H9 (cell line): ENCODE measurements around the gene IARS1. TPM values are rescaled to one million over a fixed set of nuclear protein-coding genes. Genes with fewer than 3 reads are reported as not detected.
A peak's percentile ranks its signal among the peaks of the same experiment; 100 is the strongest.

Experiments
- DNase-seq: peaks from one replicate; pipeline ENCODE4 v3.0.0-alpha.2; 2017
- H2AFZ ChIP-seq: one replicate; pipeline ENCODE4 v1.6.1; 2013; ENCODE audit warnings: mild to moderate bottlenecking, low read length, control low read depth, moderate library complexity
- H2AK5ac ChIP-seq: 2 replicates; pipeline ENCODE4 v1.6.1; 2013; ENCODE audit warnings: low read length, control low read depth, mixed read lengths; ENCODE audit not compliant: insufficient read length
- H2BK120ac ChIP-seq: one replicate; pipeline ENCODE4 v1.6.1; 2013; ENCODE audit warnings: low read depth, mild to moderate bottlenecking, low read length, control low read depth, inconsistent platforms; ENCODE audit not compliant: poor library complexity, severe bottlenecking
- H2BK12ac ChIP-seq: 2 replicates; pipeline ENCODE4 v1.6.1; 2013; ENCODE audit warnings: low read length, control low read depth, mixed read lengths, low read depth; ENCODE audit not compliant: insufficient read length
- H2BK15ac ChIP-seq: 2 replicates; pipeline ENCODE4 v1.6.1; 2013; ENCODE audit warnings: low read depth, low read length, control low read depth
- H2BK20ac ChIP-seq: one replicate; pipeline ENCODE4 v1.6.1; 2013; ENCODE audit warnings: low read depth, mild to moderate bottlenecking, low read length, control low read depth, inconsistent platforms; ENCODE audit not compliant: poor library complexity, severe bottlenecking
- H2BK5ac ChIP-seq: 2 replicates; pipeline ENCODE4 v1.6.1; 2013; ENCODE audit warnings: low read length, control low read depth, mixed read lengths; ENCODE audit not compliant: insufficient read length
- H3K14ac ChIP-seq: 2 replicates; pipeline ENCODE4 v1.6.1; 2013; ENCODE audit warnings: low read length, control low read depth; ENCODE audit not compliant: insufficient read depth
- H3K18ac ChIP-seq: 2 replicates; pipeline ENCODE4 v1.6.1; 2013; ENCODE audit warnings: low read depth, mild to moderate bottlenecking, mixed read lengths, low read length, control low read depth; ENCODE audit not compliant: insufficient read length
- H3K23ac ChIP-seq: 2 replicates; pipeline ENCODE4 v1.6.1; 2013; ENCODE audit warnings: low read length, control low read depth, mixed read lengths, low read depth; ENCODE audit not compliant: insufficient read length
- H3K23me2 ChIP-seq: 2 replicates; pipeline ENCODE4 v1.6.1; 2013; ENCODE audit warnings: low read depth, mild to moderate bottlenecking, mixed read lengths, low read length, control low read depth; ENCODE audit not compliant: insufficient read length, poor library complexity, severe bottlenecking
- H3K27ac ChIP-seq: 2 replicates; pipeline ENCODE4 v1.5.1; 2013; ENCODE audit warnings: low read length, control low read depth, mixed read lengths, low read depth; ENCODE audit not compliant: insufficient read length
- H3K27me3 ChIP-seq: 2 replicates; pipeline ENCODE4 v1.6.1; 2013; ENCODE audit warnings: low read length, control low read depth, inconsistent platforms; ENCODE audit not compliant: insufficient read depth
- H3K4ac ChIP-seq: 2 replicates; pipeline ENCODE4 v1.6.1; 2013; ENCODE audit warnings: low read depth, mild to moderate bottlenecking, control low read depth, inconsistent platforms, low read length, moderate library complexity
- H3K4me1 ChIP-seq: 2 replicates; pipeline ENCODE4 v1.6.1; 2013; ENCODE audit warnings: low read length, control low read depth, inconsistent platforms; ENCODE audit not compliant: insufficient read depth
- H3K4me2 ChIP-seq: 2 replicates; pipeline ENCODE4 v1.6.1; 2013; ENCODE audit warnings: low read length, control low read depth, mixed read lengths; ENCODE audit not compliant: insufficient read length, insufficient read depth
- H3K56ac ChIP-seq: 2 replicates; pipeline ENCODE4 v1.6.1; 2013; ENCODE audit warnings: low read depth, mild to moderate bottlenecking, mixed read lengths, low read length, control low read depth; ENCODE audit not compliant: insufficient read length
- H3K79me1 ChIP-seq: 2 replicates; pipeline ENCODE4 v1.6.1; 2013; ENCODE audit warnings: low read depth, mild to moderate bottlenecking, moderate library complexity, low read length, control low read depth, inconsistent platforms; ENCODE audit not compliant: insufficient read depth, poor library complexity, severe bottlenecking
- H3K79me2 ChIP-seq: 2 replicates; pipeline ENCODE4 v1.6.1; 2013; ENCODE audit warnings: low read length, control low read depth, inconsistent platforms; ENCODE audit not compliant: insufficient read depth
- H3K9ac ChIP-seq: 2 replicates; pipeline ENCODE4 v1.6.1; 2013; ENCODE audit warnings: low read length, control low read depth, mixed read lengths; ENCODE audit not compliant: insufficient read length; ENCODE audit errors: extremely low read depth
- H3K9me3 ChIP-seq: one replicate; pipeline ENCODE4 v1.6.1; 2013; ENCODE audit warnings: low read depth, low read length, inconsistent platforms; ENCODE audit not compliant: control insufficient read depth
- H3T11ph ChIP-seq: one replicate; pipeline ENCODE4 v1.6.1; 2013; ENCODE audit warnings: mild to moderate bottlenecking, low read length, control low read depth, inconsistent platforms
- H4K20me1 ChIP-seq: one replicate; pipeline ENCODE4 v1.6.1; 2013; ENCODE audit not compliant: control insufficient read depth, insufficient read length, insufficient read depth
- H4K5ac ChIP-seq: 2 replicates; pipeline ENCODE4 v1.6.1; 2013; ENCODE audit warnings: low read depth, mild to moderate bottlenecking, mixed read lengths, low read length, control low read depth; ENCODE audit not compliant: insufficient read length
- H4K8ac ChIP-seq: replicated peaks from 2 replicates; pipeline ENCODE4 v1.6.1; 2013; ENCODE audit warnings: low read length, control low read depth, mixed read lengths, low read depth; ENCODE audit not compliant: insufficient read length
- H4K91ac ChIP-seq: 2 replicates; pipeline ENCODE4 v1.6.1; 2013; ENCODE audit warnings: low read depth, mild to moderate bottlenecking, moderate library complexity, mixed read lengths, low read length, control low read depth; ENCODE audit not compliant: insufficient read length
- H3K27ac Mint-ChIP-seq, 3 experiments: 2 replicates in 2 of 3; 3 replicates in 1 of 3; pipeline ENCODE4 v1.8.0; 2020 to 2021; ENCODE audit warnings: mixed read lengths in 3 of 3, mild to moderate bottlenecking in 1 of 3, moderate library complexity in 1 of 3
- H3K27me3 Mint-ChIP-seq: 2 replicates; pipeline ENCODE4 v1.8.0; 2021; ENCODE audit warnings: low read depth, mild to moderate bottlenecking, moderate library complexity, mixed read lengths
- H3K36me3 Mint-ChIP-seq, 3 experiments: 2 replicates in 2 of 3; 3 replicates in 1 of 3; pipeline ENCODE4 v1.8.0; 2020 to 2021; ENCODE audit warnings: low read depth in 3 of 3, mixed read lengths in 3 of 3; ENCODE audit not compliant: insufficient read depth in 1 of 3
- H3K4me1 Mint-ChIP-seq, 2 experiments: 2 replicates each; pipeline ENCODE4 v1.8.0; 2020; ENCODE audit warnings: mixed read lengths in 2 of 2
- H3K4me3 Mint-ChIP-seq, 2 experiments: 2 replicates in 1 of 2; 3 replicates in 1 of 2; pipeline ENCODE4 v1.8.0; 2020 to 2021; ENCODE audit warnings: mild to moderate bottlenecking in 2 of 2, mixed read lengths in 2 of 2, moderate library complexity in 1 of 2
- H3K9me3 Mint-ChIP-seq, 2 experiments: 2 replicates in 1 of 2; 3 replicates in 1 of 2; pipeline ENCODE4 v1.8.0; 2020; ENCODE audit warnings: mild to moderate bottlenecking in 2 of 2, mixed read lengths in 2 of 2, moderate library complexity in 1 of 2
- WGBS: extraction: QIAGEN DNeasy Blood & Tissue Kit; methylation state at CpG from one replicate; pipeline ENCODE4 v1.1.7; 2013; ENCODE audit warnings: missing lambda C conversion rate, low lambda C conversion rate, mixed read lengths; ENCODE audit not compliant: insufficient read length; ENCODE audit errors: extremely low coverage; 5-methylcytosine and 5-hydroxymethylcytosine counted together
- total RNA-seq: library from RNA; stranded (reverse); gene quantifications from 2 replicates; pipeline ENCODE4 v1.2.1, GENCODE V29; 2021
- TF ChIP-seq, protein P1 (sequence below): fragments of 200-600 bp; sonication (generic); conservative IDR thresholded peaks from 3 replicates; pipeline ENCODE4 v1.8.0; 2021; ENCODE audit warnings: antibody characterized with exemption, mild to moderate bottlenecking

The IARS1 gene
- total RNA-seq, 1 experiment from 2014 or later: 234 TPM

GRCh38 chr9:92291577-92291976 lies 1.9 kb downstream of the IARS1 start:
- Histone ChIP-seq H3K23ac (no peak overlapping the region), H2BK15ac (no peak overlapping the region), H3T11ph (no peak overlapping the region), H3K56ac (no peak overlapping the region), H3K4me1 (no peaks in the 10 kb centered on the region), H3K79me2 (peaks cover 18% of the 10 kb centered on the region; the same call in 1 of the 2 replicates), H3K14ac (no peak overlapping the region), H2BK12ac (no peak overlapping the region), H4K20me1 (no peaks in the 10 kb centered on the region), H3K27me3 (no peaks in the 10 kb centered on the region), H3K79me1 (no peaks in the 10 kb centered on the region), H3K23me2 (no peaks in the 10 kb centered on the region), H4K5ac (no peak overlapping the region), H2BK5ac (no peak overlapping the region), H4K8ac (no peak overlapping the region), H2AK5ac (no peak overlapping the region), H3K27ac (no peak overlapping the region), H3K18ac (no peak overlapping the region), H3K9ac (no peak overlapping the region), H3K4me2 (peak overlapping the region; percentile 89), H4K91ac (no peak overlapping the region), H3K9me3 (no peaks in the 10 kb centered on the region), H2BK120ac (no peak overlapping the region), H2BK20ac (no peak overlapping the region), H3K4ac (no peak overlapping the region), H2AFZ (no peak overlapping the region)
- Mint-ChIP-seq H3K4me1 (peaks cover 15 to 17% of the 10 kb centered on the region in 2 experiments), H3K27ac (no peak overlapping the region), H3K27me3 (no peaks in the 10 kb centered on the region), H3K36me3 (peaks cover 22 to 61% (median 47%) of the 10 kb centered on the region in 3 experiments; a peak in 6 of 7 replicates), H3K9me3 (no peaks in the 10 kb centered on the region), H3K4me3 (peak overlapping the region; percentile 95 to 98; a peak in 3 of 5 replicates)
- TF ChIP-seq, protein P1, sequence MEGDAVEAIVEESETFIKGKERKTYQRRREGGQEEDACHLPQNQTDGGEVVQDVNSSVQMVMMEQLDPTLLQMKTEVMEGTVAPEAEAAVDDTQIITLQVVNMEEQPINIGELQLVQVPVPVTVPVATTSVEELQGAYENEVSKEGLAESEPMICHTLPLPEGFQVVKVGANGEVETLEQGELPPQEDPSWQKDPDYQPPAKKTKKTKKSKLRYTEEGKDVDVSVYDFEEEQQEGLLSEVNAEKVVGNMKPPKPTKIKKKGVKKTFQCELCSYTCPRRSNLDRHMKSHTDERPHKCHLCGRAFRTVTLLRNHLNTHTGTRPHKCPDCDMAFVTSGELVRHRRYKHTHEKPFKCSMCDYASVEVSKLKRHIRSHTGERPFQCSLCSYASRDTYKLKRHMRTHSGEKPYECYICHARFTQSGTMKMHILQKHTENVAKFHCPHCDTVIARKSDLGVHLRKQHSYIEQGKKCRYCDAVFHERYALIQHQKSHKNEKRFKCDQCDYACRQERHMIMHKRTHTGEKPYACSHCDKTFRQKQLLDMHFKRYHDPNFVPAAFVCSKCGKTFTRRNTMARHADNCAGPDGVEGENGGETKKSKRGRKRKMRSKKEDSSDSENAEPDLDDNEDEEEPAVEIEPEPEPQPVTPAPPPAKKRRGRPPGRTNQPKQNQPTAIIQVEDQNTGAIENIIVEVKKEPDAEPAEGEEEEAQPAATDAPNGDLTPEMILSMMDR: no peak
- WGBS: no CpG with 5 or more reads among the region's 2 CpGs
- DNase-seq: no peak
